ENCODE measurements around the gene SHB.

- TF ChIP-seq CTCF (IDR thresholded peaks at IDR 0.05) (no peak), POLR2A (IDR thresholded peaks at IDR 0.05) (no peak)
These were observed 131.7 kb downstream of the SHB start for GRCh38 chr9:37937366-37937765.
